Measurements from ENCODE around the gene NFKB2.
A peak's percentile ranks its signal among the peaks of the same experiment; 100 is the strongest.

The NFKB2 gene
- total RNA-seq, result 415 reads per million, percentile 97 among the genes with 10 or more reads in this experiment

- DNase-seq, result peak; percentile 89
Measured at GRCh38 chr10:102395400-102396316, at the start of gene NFKB2. NFKB2 (plus strand) TSS chr10:102395705; CDS start chr10:102395960, 255 bp downstream.

DNA sequence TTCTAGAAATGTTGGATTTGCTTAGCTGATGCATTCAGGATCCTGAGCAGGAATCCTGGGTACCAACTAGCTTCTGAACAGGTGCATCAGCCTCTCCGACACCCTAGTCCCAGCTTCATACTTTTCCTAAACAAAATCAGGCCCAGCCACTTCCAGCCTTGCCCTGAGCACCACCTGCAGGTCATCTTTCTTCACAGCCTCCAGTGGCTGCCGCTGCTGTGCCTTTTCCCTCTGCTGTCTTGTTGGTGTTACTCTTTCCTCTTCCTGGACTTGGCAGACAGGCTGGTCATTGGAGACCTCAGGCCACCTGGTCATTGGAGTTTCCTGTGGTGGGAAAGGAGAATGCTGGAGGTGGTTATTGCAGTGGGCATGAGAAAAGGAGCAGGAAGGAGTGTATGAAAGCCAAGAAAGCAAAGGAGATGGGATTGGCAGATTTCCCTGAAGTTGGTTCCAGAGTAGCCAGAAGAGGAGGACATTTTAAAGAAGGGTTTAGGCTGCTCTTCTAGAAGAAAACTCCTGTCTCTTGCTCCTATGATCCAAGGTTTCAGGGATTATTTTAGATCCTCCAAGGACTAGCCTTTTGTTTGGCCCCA is 48.2 kb upstream of the NFKB2 start:
- no peak for DNase-seq

DNA sequence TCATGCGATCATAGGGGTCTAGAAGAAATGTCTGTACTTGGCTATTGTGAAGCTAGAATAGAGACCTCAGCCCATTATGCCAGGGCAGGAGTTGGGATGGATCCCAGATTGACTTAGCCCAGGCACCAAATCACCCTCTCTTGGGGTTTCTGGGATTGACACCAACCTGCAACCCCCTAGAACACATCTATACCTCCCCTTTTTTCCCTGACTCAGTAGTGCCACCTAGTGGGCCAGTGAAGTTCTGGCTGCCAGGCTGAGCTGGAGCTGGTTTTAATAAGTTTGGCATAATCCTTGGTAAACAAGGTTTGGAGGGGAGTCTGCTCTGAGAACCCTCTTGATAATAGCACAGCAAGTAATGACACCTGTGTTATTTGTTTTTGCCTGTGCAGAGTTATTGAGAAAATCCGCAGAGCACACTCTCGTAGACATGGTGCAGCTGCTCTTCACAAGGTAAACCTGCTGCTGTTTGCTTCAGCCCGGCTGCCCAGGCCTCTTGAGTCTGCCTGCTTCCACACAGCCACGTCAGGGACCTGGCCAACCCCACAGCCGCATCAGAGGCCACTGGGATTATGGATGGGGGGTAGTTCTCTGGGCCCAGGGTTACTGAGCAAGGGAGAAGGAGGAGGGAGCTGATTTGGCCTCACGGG is 43.3 kb upstream of the NFKB2 start:
- DNase-seq, result peak; percentile 66

GRCh38 chr10:102354451-102354850 is 41.1 kb upstream of the NFKB2 start:
- DNase-seq, result no peak

DNA sequence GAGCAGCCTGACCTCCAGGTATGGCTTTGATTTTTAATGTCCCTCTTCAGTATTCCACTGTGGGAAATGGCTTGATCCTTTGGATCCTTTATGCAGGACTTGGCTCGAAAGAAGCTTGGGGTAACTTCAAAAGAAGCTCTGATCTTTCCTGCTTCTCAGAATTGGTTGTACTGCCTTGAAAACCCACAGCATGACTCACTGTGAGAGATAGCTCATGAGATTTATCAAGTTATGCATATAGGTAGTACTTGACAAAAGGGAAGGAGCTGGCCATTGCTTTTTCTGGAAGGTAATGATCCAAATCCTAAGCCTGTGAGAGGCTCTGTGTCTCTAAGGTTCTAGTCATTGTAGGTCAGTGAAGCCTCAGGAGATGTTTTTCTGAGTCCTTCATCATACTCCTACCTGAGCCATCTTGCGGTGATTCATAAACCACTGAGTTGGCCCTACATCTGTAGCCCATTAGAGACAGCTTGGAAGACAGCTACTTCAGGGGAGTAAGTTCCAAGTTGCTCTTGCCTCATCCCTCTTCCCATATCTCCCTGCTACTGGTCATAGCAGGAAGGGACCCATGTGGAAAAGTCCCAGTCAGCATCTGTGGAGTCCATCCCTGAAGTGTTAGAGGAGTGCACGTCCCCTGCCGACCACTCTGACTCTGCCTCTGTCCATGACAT is 36.7 kb upstream of the NFKB2 start:
- DNase-seq, result no peak

GRCh38 chr10:102367441-102367840 is 28.1 kb upstream of the NFKB2 start:
- no peak for DNase-seq

GRCh38 chr10:102368077-102368476 is 27.4 kb upstream of the NFKB2 start:
- DNase-seq, result no peak

GRCh38 chr10:102371295-102371694 is 24.2 kb upstream of the NFKB2 start:
- DNase-seq, result no peak

DNA sequence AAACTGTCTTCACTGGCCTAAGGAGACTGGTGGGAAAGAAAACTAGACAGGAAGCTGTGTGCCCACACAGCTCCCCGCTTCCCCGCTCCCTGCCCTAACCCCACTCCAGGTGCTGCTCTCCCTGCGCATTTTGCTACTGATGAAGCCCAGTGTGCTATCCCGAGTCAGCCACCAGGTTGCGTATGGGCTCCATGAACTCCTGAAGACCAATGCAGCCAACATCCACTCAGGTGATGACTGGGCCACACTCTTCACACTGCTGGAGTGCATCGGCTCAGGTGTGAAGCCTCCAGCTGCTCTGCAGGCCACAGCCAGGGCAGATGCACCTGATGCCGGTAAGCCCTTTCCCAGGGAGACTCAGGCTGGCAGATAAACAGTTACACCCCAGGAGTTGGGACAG is 20.3 kb upstream of the NFKB2 start:
- no peak for DNase-seq

DNA sequence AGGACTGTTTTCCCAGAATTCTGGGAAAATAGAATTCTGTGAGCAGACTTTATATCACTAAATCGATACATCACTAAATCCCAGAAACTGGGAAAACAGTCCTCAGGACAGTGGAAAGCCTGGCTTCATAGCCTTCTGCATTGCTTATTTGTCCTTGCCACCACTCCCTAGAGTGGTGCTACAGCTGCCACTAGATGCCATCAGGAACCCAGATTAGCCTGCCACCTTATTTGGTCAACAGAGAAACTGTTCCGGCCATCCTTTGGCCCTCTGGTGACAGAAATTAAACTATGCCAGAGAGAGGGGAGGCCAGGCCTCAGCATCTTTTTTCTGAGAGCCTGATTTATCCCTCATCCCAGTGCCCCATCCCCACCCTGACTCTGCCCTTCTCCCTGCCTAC is 19.6 kb upstream of the NFKB2 start:
- no peak for DNase-seq

DNA sequence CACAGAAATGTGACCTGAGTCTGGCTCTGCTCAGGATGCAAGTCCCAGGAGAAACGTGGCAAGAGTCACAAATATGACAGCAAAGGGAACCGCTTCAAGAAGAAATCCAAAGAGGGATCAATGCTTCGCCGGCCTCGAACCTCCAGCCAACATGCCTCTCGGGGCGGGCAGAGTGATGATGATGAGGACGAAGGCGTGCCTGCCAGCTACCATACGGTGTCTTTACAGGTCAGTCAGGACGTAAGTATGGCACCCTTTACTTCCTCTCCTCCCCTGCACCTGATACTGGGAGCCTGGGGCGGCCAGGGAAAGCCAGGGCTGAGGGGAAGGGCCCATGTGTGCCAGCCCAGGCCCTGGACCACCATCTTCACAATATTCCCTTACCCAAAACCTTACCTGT is 18.6 kb upstream of the NFKB2 start:
- no peak for DNase-seq

DNA sequence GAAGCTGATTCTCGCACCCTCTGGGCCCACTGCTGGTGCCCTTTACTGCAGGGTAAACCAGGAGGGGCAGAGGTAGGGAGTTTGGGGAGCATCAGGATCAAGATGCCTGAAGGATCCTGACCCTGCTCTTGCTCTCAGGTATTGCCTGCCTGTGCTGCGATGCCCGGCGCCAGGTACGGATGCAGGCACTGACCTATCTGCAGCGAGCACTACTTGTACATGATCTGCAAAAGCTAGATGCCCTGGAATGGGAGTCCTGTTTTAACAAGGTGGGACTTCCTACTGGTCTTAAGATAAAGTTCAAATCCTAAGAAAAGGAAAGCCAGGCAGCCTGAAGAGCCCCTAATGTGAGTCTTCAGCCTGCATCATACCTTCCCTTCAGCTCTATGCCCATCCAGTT is 16.1 kb upstream of the NFKB2 start:
- DNase-seq, result no peak

DNA sequence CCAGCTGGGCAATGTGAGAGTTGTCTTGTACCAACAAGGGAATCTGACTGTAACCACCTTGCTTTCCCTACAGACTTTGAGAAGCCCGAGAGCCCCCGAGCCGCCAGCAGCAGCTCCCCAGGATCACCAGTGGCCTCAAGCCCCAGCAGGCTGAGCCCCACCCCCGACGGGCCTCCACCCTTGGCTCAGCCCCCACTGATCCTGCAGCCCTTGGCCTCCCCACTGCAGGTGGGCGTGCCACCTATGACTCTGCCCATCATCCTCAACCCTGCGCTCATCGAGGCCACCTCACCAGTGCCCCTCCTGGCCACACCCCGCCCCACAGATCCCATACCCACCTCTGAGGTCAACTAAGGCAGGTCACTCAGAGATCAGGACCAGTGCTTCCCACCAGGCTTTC is 13.5 kb upstream of the NFKB2 start:
- DNase-seq, result no peak

DNA sequence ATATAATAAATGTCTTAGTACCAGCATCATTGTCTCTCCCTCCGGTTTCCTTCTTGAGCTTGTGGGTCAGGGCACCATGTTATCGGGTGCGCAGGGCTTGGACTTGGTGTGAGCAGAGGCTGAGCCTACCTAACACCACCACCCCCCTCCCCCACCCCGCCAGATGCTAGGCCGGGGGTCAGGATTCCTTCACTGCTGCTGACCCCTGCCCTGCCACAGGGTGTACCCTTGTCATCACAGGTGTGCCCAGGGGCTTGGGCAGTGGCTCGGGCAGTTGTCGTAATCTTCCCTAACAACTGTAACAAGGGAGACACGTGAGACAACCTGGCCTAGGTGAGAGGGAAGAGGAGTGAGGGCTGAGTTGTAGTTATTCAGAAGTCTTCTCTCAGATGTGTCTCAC is 12.6 kb upstream of the NFKB2 start:
- DNase-seq, result no peak

DNA sequence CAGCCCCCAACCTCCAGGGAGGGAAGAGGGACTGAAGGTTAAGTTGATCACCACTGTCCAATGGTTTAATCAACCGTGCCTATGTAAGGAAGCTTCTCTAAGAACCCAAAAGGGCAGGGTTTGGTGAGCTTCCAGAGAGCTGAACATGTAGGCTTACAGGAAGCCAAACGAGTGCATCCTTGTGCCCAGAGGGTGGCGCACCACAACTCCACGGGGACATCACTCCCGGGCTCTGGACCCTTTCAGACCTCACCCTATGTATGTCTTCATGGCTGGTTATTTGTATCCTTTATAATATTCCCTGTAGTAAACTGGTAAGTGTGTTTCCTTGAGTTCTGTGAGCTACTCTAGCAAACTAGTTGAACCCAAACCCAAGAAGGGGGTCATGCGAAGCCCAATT is 11.5 kb upstream of the NFKB2 start:
- DNase-seq, result no peak

GRCh38 chr10:102384606-102385429 is 10.7 kb upstream of the NFKB2 start:
- DNase-seq, result no peak

- no peak for DNase-seq
Measured at GRCh38 chr10:102389894-102390293, 5.6 kb upstream of the NFKB2 start.

GRCh38 chr10:102392306-102392705 is 3.2 kb upstream of the NFKB2 start:
- DNase-seq, result no peak

- no peak for DNase-seq
Measured at GRCh38 chr10:102393411-102394078, 2.0 kb upstream of the NFKB2 start.

GRCh38 chr10:102394079-102394800 is 1.3 kb upstream of the NFKB2 start:
- DNase-seq, result peak; percentile 99
